Hypothalamus (tissue), 51 donors: Measurements from ENCODE around the gene ANKUB1.
"Not testable (repeated sequence)": the region's sequence is repeated elsewhere in the genome, so short reads cannot be mapped to it uniquely, and the experiment has no call there.

ENCODE experiments used
- DNase-seq, 51 donors: peaks; one replicate each; lab custom pipeline; 2025; lab: John Stamatoyannopoulos, UW

The ANKUB1 gene, protein sequence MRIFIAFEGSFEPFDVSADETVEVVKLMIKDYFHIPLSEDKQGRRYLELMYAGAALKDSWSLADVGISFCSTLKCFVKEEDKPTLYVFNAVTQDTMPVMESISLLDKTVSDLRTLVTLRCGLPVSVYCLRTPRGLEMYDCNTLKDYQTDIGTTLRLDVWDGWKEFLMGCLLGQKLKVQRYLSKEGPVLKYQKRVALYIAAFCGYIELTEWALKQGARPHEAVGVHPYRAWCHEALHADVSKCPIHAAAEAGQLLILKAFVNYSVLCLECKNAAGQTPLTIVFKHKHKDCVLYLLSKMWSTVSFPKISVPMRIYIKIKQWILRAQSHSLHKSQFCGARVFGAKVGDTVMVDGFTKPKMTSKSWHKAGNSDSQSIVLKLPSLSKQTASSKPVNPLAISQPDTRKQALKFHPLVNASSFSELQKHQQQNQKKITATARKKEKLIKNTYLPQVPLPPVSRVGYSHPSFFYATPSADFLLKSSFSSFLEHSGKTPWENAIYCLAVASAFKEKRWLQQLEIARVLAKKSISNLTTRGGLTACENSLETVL

DNA sequence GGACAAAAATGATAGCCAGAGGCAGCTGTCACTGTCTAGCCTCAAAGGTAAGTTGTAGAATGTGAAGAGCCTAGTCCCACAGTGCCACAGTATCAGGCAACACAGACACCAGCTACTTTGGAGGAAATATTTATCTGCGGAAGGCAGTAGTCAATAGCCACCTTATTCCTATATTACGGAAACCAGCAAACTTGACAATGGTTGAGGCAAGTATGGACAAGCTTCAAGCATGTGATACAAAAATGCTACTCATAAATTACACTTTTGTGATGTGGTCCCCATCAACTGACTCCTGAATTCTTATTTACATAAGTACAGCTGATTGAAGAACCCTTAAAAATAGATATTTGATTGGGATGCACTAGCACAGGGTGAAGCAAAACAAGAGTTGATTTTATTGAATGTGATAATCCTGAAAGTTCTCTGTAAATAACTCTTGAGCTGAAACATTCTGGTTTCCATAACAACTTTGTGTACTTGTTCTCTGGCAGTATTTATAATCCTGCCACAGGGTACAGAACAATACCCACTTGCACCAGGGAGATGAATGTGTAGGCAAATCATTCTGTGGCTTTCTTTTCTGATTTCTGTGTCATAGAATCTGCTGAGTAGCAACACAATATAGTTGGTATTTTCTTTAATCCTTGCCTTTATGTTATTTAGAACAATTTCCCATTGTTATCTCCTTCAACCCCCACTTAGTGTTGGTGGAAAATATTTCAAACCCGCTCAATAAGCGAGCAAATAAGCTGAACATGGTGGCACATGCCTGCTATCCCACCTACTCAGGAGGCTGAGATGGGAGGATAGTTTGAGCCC is at the start of gene ANKUB1:
Gene ANKUB1, minus strand, starts transcription at position 103 of the 819 bp plus-strand sequence. CDS start 188 bp downstream, outside the sequence.
- no peak for DNase-seq

DNA sequence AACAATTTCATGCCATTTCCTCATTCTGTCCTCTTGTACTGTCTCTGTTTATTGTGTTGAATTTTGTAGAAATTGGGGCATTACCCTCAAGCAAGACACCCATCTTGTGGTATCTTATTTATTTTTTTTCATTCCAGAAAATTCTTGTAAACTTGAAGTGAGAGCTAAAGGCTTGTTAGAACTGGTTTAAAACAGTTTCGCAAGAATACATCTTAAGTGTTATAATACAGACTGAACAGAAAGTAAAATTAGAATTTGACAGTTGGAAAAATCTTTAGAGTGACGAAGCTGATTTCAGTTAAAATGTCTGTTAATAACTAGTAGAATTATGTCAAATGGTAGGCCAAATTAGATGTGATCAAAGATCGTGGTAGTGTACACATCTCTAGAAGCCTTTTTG is 47.5 kb upstream of the ANKUB1 start:
- no peak for DNase-seq

DNA sequence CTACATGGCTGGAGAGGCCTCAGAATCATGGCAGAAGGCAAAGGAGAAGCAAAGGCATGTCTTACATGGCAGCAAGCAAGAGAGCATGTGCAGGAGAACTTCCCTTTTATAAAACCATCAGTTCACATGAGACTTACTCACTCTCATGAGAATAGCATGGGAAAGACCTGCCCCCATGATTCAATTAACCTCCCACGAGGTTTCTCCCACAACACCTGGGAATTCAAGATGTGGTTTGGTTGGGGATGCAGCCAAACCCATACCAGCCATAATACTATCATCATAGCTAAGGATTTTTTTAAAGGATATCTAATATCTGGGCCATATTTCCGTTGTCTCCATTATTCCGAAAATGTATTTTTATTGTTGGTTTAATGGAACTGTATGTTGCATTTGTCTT is 47.1 kb upstream of the ANKUB1 start:
- not testable (repeated sequence) for DNase-seq

DNA sequence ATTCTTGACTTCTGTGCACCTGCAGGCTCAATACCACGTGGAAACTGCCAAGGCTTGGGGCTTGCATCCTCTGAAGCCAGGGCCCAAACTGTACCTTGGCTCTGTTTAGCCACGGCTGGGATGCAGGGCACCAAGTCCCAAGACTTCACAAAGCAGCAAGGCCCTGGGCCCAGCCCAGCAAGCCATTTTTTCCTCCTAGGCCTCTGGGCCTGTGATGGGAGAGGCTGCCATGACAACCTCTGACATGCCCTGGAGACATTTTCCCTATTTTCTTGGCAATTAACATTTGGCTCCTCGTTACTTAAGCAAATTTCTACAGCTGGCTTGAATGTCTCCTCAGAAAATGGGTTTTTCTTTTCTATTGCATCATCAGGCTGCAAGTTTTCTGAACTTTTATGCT is 46.1 kb upstream of the ANKUB1 start:
- not testable (repeated sequence) for DNase-seq

DNA sequence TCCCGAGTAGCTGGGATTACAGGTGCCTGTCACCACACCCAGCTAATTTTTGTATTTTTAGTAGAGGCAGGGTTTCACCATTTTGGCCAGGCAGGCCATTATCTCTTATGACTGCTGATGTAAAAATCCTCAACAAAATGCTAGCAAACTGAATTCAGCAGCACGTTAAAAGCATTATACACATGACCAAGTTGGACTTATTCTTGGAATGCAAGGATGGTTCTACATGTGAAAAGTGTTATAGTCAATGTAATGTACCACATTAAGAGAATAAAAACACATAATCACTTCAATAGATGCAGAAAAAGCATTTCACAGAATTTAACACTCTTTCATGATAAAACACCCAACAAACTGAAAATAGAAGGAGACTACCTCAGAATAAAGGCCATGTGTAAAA is 40.9 kb upstream of the ANKUB1 start:
- no peak for DNase-seq

DNA sequence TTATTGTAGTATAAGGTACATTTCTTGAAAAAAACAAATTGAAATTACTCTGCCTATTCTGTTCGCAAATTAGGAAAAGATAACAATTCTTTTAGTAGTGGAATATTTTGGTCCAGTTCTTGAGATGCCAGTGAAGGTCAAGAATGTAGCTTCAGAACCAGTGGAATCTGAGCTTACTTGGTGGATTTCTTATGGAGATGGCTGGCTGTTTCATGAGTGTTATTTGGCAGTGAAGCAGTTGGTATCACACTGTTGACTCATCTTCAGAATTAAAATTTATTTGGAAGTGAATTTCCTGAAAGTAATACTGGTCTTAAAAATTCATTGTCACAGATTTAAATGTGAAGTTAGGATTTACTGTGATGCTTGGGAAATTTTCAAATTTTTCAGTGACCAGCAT is 39.7 kb upstream of the ANKUB1 start:
- no peak for DNase-seq

DNA sequence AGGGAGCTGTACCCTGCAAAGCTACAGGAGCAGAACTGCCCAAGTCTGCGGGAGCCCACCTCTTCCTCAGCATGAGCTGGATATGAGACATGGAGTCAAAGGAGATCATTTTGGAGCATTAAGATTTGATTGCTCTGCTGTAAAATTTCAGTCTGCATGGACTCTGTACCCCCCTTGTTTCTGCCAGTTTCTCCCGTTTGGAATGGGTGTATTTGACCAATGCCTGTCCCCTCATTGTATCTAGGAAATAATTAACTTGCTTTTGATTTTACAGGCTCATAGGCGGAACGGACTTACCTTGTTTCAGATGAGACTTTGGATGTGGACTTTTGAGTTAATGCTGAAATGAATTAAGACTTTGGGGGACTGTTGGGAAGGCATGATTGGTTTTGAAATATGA is 39.0 kb upstream of the ANKUB1 start:
- no peak for DNase-seq

DNA sequence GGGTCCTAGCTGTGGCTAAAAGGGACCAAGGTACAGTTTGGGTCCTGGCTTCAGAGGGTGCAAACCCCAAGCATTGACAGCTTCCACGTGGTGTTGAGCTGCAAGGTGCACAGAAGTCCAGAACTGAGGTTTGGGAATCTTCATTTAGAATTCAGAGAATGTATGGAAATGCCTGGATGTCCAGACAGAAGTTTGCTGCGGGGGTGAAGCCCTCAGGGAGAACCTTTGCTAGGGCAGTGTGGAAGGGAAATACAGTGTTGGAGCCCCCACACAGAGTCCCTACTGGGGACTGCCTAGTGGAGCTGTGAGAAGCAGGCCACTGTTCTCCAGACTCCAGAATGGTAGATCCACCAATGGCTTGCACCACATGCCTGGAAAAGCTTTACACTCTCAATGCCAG is 38.5 kb upstream of the ANKUB1 start:
- DNase-seq, result no peak

DNA sequence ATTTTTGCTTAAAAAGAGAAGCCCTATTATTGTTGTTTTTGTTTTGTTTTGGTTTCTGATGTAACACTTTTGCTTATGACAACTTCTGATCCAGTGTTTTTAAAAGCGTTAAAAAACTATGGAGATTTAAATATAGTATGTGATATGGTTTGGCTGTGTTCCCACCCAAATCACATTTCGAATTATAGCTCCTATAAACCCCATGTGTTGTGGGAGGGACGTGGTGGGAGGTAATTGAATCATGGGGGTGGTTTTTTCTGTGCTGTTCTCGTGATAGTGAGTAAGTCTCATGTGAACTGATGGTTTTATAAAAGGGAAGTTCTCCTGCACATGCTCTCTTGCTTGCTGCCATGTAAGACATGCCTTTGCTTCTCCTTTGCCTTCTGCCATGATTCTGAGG is 37.3 kb upstream of the ANKUB1 start:
- DNase-seq, result not testable (repeated sequence)

DNA sequence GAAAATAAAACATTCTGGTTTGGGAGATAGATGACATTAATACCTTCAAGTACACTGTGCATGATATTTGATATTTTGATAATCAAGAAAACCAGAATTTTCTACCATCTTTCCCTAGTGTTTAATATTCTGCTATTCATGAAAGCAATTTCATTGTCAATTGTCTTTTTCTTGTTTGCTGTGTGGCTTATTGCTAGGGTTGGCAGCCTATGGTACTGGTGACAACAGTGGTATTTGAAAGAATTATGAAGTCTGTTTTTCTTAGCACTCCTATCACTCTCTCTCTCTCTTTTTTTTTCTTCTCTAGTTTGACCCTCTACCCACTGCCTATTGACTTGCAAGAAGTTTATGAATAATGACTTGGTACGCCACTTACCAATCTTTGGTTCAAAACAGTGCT is 36.0 kb upstream of the ANKUB1 start:
- DNase-seq, result no peak

DNA sequence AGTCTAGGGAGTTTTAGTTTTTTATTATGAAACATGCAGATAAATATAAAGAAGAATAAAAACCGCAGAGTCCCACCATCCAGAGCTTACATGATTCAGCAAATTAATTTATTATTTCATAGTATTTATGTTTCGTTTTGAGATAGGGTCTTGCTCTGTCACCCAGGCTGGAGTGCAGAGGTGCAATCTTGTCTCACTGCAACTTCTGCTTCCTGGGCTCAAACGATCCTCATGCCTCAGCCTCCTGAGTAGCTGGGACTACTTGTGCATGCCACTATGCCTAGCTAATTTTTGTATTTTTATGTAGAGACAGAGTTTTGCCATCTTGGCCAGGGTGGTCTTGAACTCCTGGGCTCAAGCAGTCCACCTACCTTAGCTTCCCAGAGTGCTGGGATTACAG is 34.3 kb upstream of the ANKUB1 start:
- DNase-seq, result no peak

DNA sequence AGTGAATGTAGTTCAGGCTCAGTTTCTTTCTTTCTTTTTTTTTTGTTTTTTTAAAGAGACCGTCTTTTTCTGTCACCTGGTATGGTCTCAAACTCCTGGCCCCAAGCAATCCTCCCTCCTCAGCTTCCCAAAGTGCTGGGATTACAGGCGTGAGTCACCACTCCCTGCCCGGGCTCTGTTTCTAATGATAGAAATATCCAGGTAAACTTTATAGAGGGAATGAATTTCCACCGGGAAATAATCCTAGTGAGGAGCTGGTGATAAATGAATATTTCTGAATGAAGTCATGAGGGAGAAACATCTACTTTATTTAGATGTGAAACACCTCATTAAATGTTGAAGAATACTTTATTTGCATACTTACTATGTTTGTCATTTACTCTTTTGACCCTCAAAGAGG is 27.8 kb upstream of the ANKUB1 start:
- DNase-seq, result no peak

DNA sequence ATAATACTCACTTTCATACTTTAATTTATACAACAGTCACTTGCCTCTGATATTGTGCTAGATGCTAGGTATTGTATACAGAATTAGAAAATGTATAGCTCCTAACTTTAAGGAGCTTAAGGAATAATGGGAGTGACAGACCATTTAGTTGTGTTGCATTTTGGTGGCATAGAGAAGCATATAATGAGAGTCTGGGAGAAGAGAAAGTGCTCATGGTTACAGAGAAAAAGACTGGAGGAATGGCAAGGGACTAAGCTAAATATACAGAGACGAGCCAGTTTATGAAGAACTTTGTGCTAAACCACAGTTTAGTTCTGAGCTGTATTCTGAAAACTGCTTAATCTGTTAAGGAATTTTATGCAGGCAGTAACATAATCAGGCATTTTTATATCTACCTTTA is 27.1 kb upstream of the ANKUB1 start:
- no peak for DNase-seq

DNA sequence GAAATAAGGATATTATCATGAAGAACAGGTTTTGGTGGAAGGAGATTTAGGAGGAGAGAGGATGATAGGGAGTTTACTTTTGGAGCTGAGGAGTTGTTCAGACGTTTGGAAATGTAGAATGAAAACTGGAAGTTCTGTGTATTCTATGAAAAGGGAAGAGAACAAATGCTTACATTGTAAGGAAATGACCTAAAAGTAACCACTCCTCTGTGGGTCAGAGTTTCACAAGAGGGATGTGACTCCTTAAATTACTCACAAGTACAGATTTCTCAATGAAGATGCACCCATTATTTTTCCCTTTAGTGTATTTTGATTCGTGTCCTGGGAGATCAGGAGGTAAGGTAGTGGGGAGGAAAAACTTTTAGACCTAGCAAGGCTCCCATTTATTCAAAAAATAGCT is 24.6 kb upstream of the ANKUB1 start:
- DNase-seq, result no peak

DNA sequence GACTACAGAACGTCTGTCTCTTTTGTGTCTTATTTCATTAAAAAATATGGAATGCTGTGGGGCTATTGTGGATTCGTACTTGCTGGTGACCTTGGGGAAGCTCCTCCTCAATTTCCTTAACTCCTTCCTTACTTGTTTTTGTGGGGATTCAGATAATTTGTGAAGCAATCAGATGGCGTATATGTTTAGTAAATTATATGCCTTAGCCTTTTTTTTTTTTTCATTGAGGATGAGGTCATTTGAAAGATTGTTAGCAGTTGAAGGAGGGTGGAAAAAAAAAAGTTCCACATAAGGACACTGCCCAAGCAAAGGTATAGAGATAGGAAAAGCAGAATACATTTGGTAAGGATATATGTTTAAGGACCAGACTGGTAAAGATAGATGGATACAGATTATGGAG is 24.0 kb upstream of the ANKUB1 start:
- DNase-seq, result no peak

DNA sequence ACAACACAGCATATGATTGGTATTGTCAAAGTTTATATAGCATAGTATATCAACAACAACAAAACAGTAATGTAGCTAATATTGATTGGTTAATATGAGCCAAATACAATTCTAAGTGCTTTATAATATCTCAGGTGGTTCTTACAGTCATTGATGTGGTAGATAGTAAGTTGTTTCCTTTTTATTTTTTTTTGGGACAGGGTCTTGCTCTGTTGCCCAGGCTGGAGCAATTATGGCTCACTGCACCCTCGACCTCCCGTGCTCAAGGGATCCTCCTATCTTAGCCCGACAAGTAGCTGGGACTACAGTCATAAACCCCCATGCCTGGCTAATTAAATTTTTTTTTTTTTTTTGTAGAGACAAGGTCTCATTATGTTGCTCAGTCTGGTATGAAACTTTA is 23.4 kb upstream of the ANKUB1 start:
- no peak for DNase-seq

DNA sequence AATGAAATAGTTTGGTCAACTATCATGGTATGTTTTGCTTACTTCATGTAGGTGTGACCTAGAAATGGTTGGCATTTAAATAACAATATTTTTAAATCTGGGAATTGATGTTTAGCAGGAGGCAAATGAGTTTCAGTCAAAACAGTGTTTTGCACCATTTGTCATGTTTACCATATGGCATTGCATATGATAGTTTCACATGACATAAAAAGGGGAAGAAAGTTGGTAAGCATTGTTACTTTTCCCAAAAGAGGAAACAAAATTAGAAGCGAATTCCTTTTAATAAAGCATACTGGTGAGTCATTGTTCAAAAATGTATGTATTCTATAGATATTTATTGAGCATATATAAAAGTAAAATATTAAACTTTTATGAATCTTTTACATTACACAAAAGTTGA is 23.0 kb upstream of the ANKUB1 start:
- no peak for DNase-seq

DNA sequence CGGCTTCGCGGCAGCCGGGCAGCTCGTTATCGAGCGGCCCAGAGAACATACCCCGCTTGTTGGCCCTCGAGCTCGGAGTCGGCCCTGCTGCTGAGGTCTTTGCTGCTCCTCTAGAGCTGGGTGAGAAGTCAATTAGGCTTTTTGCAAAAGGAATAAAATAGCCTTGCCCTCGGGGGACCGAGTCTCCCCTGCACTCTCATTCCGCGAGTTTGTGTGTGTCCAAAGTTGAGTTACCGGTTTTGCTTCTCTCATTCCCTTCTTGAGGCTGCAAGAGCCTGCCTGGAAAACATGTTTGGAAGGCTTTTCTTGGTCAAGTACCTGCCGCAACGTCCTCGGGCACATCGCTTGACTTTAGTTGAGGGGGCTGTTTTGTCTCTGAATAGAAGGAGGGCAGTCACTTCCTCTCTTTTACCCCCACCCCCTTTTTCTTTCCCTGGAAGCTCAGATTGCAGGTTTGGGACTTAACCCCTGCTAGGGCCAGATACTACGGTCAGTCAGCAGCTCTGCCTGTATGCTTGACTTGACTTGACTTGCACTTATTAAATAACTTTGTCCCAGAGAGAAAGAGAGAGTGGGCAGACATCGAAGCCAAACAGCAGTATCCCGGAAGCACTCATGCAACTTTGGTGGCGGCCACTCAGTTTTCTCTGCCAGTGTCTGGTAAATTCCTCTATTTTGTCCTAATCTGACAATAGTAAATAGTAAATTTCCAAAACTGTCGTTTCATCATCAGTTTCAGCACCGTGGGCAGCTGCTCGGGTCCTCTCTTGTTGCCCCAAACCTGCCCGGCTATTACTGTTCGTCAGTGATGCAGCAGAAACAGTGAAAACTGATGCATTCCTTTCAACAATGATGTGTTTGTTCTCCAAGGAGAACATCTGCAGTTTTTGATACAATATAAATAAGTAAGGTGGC is 21.3 kb upstream of the ANKUB1 start:
- DNase-seq, result peak in 34 of 51 donors; percentile 3 to 82 (median 32)

DNA sequence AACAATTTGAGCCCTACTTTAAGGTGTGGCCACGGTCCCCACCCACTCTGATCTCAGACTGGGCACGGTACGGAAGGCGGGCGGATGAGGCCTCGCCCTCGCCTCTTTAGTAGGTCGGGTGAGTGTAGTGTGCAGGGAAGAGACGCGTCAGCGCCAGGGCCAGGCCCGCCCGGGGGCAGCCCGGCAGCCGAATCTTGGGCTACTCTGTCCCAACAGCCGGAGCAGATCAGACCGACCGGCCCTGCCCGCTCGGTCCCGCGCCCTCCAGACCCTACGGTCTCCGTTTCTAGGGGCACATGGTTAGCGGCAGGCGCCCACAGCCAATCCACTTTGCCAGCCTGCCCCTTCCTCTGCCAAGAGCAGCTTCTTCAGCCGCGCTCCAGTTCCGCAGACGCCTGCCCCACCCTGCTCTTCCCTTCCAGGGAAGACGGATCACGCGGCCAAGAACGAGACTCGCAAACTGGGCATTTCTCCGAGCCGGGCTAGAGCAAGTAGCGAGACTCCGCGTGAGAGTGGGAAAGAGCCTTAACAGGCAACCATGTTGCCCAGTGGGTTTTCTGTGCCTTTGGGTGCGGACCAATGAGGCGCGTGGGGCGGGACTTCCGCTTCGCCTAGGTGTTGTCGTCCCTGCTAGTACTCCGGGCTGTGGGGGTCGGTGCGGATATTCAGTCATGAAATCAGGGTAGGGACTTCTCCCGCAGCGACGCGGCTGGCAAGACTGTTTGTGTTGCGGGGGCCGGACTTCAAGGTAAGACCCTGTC is 20.4 kb upstream of the ANKUB1 start, which contains the start of gene RNF13:
Gene RNF13, plus strand, starts transcription at position 610 of the 761 bp plus-strand sequence. CDS start 32,812 bp downstream, outside the sequence.
- peak; percentile 62 to 99 (median 96) for DNase-seq

DNA sequence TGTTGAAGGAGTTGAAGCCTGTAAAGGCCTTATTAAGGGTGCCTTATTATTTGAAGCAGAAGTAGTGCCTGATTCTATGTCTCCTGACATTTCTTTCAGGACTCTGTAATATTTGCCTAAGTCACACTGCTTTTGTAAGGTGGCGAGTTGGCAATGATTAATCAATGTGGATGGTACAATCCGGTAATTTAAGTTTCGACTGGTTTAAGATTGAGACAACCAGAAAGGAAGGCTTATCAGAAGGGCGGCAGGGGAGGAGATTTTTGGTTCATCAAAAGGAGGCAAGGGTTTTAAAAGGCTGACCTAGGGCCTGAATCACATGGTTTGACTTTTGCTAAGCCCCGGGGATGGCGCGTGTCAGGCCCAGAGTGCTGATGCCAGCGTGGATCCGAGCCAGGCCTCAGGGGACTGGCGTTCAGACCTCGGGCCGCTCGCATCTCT is 19.8 kb upstream of the ANKUB1 start:
- DNase-seq, result peak in 13 of 51 donors; percentile 24 to 85 (median 69)
